ENCODE results near the gene COPS6. TPM values are rescaled to one million over a fixed set of nuclear protein-coding genes. Genes with fewer than 3 reads are reported as not detected.
"Not testable (repeated sequence)": the region's sequence is repeated elsewhere in the genome, so short reads cannot be mapped to it uniquely, and the experiment has no call there.

COPS6 gene
- total RNA-seq, 3 donors from 2014 or later, result 105 to 120 (median 112) TPM

- no peak overlapping the region for H3K4me3 Mint-ChIP-seq
- DNase-seq, result no peak
Measured at GRCh38 chr7:100122067-100122466, 33.3 kb downstream of the COPS6 start.

GRCh38 chr7:100122568-100122967, 33.8 kb downstream of the COPS6 start:
- Mint-ChIP-seq H3K4me3 (no peak overlapping the region), H3K4me1 (ENCODE audit: low read depth) (peaks cover 42% of the 10 kb centered on the region), H3K9me3 (no peaks in the 10 kb centered on the region), H3K27me3 (ENCODE audit: low read depth) (no peaks in the 10 kb centered on the region), H3K36me3 (ENCODE audit: insufficient read depth) (peaks cover 2% of the 10 kb centered on the region)
- DNase-seq (no peak), ATAC-seq (no peak)

More at GRCh38 chr7:100122067-100122466, 33.3 kb downstream of the COPS6 start:
- ATAC-seq, result no peak
- Mint-ChIP-seq H3K27me3 (ENCODE audit: low read depth) (no peaks in the 10 kb centered on the region), H3K4me1 (ENCODE audit: low read depth) (peaks cover 42% of the 10 kb centered on the region), H3K9me3 (no peaks in the 10 kb centered on the region), H3K36me3 (ENCODE audit: insufficient read depth) (peaks cover 2% of the 10 kb centered on the region)

DNA sequence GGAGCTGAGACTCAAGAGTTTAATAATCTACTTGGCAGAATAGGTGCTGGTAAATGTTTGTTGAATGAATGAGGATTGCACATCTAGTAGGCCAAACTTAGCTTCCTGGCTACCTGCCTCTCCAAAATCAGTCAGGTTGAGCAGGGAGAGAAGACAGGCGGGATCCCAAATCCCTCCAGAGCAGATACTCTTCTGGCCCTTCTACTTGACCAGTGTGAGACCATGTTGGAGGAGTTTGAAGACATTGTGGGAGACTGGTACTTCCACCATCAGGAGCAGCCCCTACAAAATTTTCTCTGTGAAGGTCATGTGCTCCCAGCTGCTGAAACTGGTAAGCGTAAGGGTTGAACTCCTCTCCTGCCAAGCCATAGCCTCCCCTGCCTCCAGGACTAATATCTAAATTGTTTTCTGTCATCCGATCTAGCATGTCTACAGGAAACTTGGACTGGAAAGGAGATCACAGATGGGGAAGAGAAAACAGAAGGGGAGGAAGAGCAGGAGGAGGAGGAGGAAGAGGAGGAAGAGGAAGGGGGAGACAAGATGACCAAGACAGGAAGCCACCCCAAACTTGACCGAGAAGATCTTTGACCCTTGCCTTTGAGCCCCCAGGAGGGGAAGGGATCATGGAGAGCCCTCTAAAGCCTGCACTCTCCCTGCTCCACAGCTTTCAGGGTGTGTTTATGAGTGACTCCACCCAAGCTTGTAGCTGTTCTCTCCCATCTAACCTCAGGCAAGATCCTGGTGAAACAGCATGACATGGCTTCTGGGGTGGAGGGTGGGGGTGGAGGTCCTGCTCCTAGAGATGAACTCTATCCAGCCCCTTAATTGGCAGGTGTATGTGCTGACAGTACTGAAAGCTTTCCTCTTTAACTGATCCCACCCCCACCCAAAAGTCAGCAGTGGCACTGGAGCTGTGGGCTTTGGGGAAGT, 35.8 kb downstream of the COPS6 start:
- peaks cover 39% of the 10 kb centered on the region for H3K4me1 Mint-ChIP-seq (ENCODE audit: low read depth)
- no peak for DNase-seq
- no peaks in the 10 kb centered on the region for H3K27me3 Mint-ChIP-seq (ENCODE audit: low read depth)
- H3K36me3 Mint-ChIP-seq (ENCODE audit: insufficient read depth), result peaks cover 2% of the 10 kb centered on the region
- ATAC-seq, result no peak
- peak overlapping the region; percentile 13 for H3K4me3 Mint-ChIP-seq
- H3K9me3 Mint-ChIP-seq, result no peaks in the 10 kb centered on the region

GRCh38 chr7:100126239-100126930, 37.6 kb downstream of the COPS6 start:
- Mint-ChIP-seq H3K36me3 (ENCODE audit: insufficient read depth) (peaks cover 2% of the 10 kb centered on the region), H3K4me1 (ENCODE audit: low read depth) (peaks cover 33% of the 10 kb centered on the region), H3K27me3 (ENCODE audit: low read depth) (no peaks in the 10 kb centered on the region), H3K4me3 (peak overlapping the region; percentile 99), H3K9me3 (no peaks in the 10 kb centered on the region)
- DNase-seq (no peak), ATAC-seq (peak in 1 of 2 donors; percentile 0)

- peak; percentile 88 for DNase-seq
- Mint-ChIP-seq H3K27me3 (ENCODE audit: low read depth) (no peaks in the 10 kb centered on the region), H3K36me3 (ENCODE audit: insufficient read depth) (peaks cover 2% of the 10 kb centered on the region), H3K4me1 (ENCODE audit: low read depth) (peaks cover 31% of the 10 kb centered on the region), H3K9me3 (no peaks in the 10 kb centered on the region), H3K4me3 (peak within 1 kb of the TSS; percentile 99)
- ATAC-seq, result peak; percentile 81 to 82
Measured at GRCh38 chr7:100126931-100127865, 38.4 kb downstream of the COPS6 start, which contains the start of gene MBLAC1. TSS of gene MBLAC1 (plus strand) at chr7:100126967. CDS start at chr7:100127396, 429 bp downstream.

DNA sequence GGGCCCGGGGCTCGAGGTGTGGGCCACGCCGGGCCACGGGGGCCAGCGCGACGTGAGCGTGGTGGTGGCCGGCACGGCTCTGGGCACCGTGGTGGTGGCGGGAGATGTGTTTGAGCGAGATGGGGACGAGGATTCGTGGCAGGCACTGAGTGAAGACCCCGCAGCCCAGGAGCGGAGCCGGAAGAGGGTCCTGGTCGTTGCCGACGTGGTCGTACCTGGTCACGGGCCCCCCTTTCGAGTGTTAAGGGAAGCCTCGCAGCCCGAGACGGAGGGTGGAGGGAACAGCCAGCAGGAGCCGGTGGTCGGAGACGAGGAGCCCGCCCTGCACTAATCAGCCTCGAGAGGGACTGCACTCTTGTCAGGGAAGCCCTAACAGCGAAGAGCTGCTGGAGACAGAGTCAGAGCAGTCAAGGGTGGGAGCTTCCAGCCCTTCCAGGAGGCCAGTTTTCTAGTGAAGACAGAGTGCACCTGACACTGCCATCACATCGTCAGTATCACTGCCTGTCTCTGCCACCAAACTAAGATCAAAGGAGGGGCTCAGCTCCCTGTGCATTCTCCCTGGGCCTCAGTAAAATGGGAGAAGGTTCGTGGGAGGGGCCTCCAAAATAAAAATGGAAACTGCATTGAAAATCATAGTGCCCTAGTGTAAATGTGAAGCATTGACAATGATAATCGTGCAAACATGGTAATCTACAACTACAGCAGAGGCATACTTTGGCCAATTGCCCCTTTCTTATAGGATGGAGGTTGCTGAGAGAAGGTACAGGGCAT, 39.3 kb downstream of the COPS6 start:
- Mint-ChIP-seq H3K4me1 (ENCODE audit: low read depth) (peaks cover 36% of the 10 kb centered on the region), H3K4me3 (peak overlapping the region; percentile 78), H3K9me3 (no peaks in the 10 kb centered on the region), H3K36me3 (ENCODE audit: insufficient read depth) (no peaks in the 10 kb centered on the region), H3K27me3 (ENCODE audit: low read depth) (no peaks in the 10 kb centered on the region)
- ATAC-seq (no peak), DNase-seq (no peak)

DNA sequence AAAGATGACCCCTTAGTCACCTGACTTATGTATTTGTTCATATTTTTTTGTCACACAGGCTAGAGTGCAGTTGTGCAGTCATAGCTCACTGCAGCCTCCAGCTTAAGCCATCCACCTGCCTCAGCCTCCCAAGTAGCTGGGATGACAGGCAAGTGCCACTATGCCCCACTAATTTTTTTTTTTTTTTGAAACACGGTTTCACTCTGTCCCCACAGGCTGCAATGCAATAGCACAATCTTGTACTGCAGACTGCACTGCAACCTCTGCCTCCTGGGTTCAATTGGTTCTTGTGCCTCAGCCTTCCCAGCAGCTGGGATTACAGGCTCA, 39.8 kb downstream of the COPS6 start:
- H3K9me3 Mint-ChIP-seq, result no peaks in the 10 kb centered on the region
- DNase-seq (no peak), ATAC-seq (no peak)
- peaks cover 36% of the 10 kb centered on the region for H3K4me1 Mint-ChIP-seq (ENCODE audit: low read depth)
- peak overlapping the region; percentile 78 for H3K4me3 Mint-ChIP-seq
- H3K27me3 Mint-ChIP-seq (ENCODE audit: low read depth), result no peaks in the 10 kb centered on the region
- no peaks in the 10 kb centered on the region for H3K36me3 Mint-ChIP-seq (ENCODE audit: insufficient read depth)

DNA sequence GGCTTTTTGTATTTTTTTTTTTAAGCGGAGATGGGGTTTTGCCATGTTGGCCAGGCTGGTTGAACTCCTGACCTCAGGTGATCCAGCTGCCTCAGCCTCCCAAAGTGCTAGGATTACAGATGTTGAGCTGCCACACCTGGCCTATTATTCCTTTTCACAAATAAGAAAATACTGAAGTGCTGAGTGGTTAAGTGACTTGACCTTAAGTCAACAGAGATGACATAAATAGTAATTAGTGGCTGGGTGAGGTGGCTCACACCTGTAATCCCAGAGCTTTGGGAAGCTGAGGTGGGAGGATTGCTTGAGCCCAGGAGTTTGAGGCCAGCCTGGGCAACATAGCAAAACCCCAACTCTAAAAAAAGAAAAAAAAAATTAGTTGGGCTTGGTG, 41.4 kb downstream of the COPS6 start:
- H3K36me3 Mint-ChIP-seq (ENCODE audit: insufficient read depth); ATAC-seq; DNase-seq; H3K27me3 Mint-ChIP-seq (ENCODE audit: low read depth); H3K9me3 Mint-ChIP-seq; H3K4me3 Mint-ChIP-seq: not testable (repeated sequence)
- peaks cover 27% of the 10 kb centered on the region for H3K4me1 Mint-ChIP-seq (ENCODE audit: low read depth)

GRCh38 chr7:100130608-100131453, 42.1 kb downstream of the COPS6 start:
- peaks cover 22% of the 10 kb centered on the region for H3K4me1 Mint-ChIP-seq (ENCODE audit: low read depth)
- DNase-seq, result peak; percentile 88
- no peaks in the 10 kb centered on the region for H3K27me3 Mint-ChIP-seq (ENCODE audit: low read depth)
- H3K4me3 Mint-ChIP-seq, result no peak overlapping the region
- no peak for ATAC-seq
- H3K9me3 Mint-ChIP-seq, result no peaks in the 10 kb centered on the region
- no peaks in the 10 kb centered on the region for H3K36me3 Mint-ChIP-seq (ENCODE audit: insufficient read depth)

- ATAC-seq (no peak), DNase-seq (no peak)
- Mint-ChIP-seq H3K27me3 (ENCODE audit: low read depth) (no peaks in the 10 kb centered on the region), H3K4me1 (ENCODE audit: low read depth) (peaks cover 14% of the 10 kb centered on the region), H3K9me3 (no peaks in the 10 kb centered on the region), H3K4me3 (no peak overlapping the region), H3K36me3 (ENCODE audit: insufficient read depth) (no peaks in the 10 kb centered on the region)
Measured at GRCh38 chr7:100132126-100132525, 43.4 kb downstream of the COPS6 start.

DNA sequence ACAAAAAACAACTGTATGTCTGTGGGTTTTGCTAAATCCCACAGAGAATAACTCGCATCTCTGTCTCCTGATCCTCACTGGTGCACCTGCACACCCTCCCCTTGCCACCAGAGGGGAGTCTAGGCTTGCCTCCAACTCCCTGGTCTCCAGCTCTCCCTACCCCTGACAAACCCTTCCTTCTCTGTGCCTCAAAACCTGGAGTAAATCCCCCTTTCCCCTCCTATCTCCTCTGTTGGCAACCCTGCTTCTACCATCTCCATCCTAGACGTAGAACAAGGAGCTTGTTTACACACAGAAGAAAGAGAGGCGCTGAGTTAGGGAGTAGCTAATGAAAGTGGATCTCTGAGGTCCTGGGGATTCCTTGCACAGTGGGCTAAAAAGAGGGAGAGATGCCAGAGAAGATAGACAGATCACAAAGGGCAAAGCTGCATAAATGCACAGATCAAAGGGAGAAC, 44.0 kb downstream of the COPS6 start:
- DNase-seq (peak; percentile 61), ATAC-seq (peak; percentile 76 to 86)
- no peaks in the 10 kb centered on the region for H3K27me3 Mint-ChIP-seq (ENCODE audit: low read depth)
- no peak overlapping the region for H3K4me3 Mint-ChIP-seq
- no peaks in the 10 kb centered on the region for H3K9me3 Mint-ChIP-seq
- no peaks in the 10 kb centered on the region for H3K36me3 Mint-ChIP-seq (ENCODE audit: insufficient read depth)
- peaks cover 16% of the 10 kb centered on the region for H3K4me1 Mint-ChIP-seq (ENCODE audit: low read depth)

DNA sequence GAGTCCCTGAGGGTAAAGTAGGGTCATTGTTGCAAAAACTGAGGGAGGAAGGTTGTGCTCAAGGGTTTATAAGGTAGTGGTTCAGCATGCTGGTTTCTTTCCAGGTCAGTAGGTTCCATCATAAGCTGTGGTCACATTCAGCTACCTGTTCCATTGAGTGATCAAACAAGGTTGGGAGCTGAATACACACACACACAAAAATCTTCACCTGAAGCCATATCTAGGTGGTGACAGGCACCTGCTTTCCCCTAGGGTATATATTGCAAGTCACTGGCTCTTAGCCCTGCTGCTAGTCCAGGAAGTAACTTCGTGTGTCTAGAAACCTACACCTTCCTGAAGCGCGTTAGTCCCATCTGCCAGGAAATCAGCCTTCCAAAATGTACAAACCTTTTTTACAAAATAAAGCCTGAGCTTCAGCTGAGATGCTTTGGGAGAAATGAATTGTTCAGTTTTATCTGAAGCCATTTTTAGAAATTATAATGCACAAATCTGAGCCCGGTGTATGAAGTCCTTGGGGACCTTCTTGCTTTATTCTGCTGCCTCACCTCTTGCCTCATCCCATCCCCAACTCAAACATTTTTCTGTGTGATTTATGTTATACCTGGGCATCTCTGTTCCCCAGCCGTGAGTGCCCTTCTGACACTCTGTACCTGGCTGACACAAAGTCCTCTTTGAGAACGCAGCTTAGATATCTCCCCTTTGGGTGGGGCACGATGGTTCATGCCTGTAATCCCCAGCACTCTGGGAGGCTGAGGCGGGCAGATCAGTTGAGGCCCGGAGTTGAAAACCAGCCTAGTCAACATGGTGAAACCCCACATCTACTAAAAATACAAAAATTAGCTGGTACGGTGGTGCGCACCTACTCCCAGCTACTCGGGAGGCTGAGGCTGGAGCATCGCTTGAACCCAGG, 49.3 kb downstream of the COPS6 start:
- Mint-ChIP-seq H3K27me3 (ENCODE audit: low read depth) (no peaks in the 10 kb centered on the region), H3K4me1 (ENCODE audit: low read depth) (peaks cover 9% of the 10 kb centered on the region), H3K36me3 (ENCODE audit: insufficient read depth) (no peaks in the 10 kb centered on the region), H3K9me3 (no peaks in the 10 kb centered on the region), H3K4me3 (no peak overlapping the region)
- no peak for ATAC-seq
- DNase-seq, result no peak

Data from activated T-cell treated with anti-CD3 and anti-CD28 coated beads, Interleukin-2, amount 50 U/mL, for 4 hours (primary cell).